IPS DF 6.9 (cell line): Measurements from ENCODE around the gene CMIP.

Experiments used
- DNase-seq: peaks from one replicate; pipeline ENCODE4 v3.0.0-alpha.2; 2013; ENCODE audit warnings: low read depth, low spot score
- H3K27ac ChIP-seq: one replicate; pipeline ENCODE4 v1.5.1; 2013; ENCODE audit warnings: low read length, control low read depth
- H3K27me3 ChIP-seq: 2 replicates; pipeline ENCODE4 v1.6.1; 2013; ENCODE audit warnings: mild to moderate bottlenecking, low read length; ENCODE audit not compliant: control insufficient read depth, insufficient read depth
- H3K36me3 ChIP-seq: 2 replicates; pipeline ENCODE4 v1.6.1; 2013; ENCODE audit warnings: low read length; ENCODE audit not compliant: control insufficient read depth, insufficient read depth
- H3K4me1 ChIP-seq: 2 replicates; pipeline ENCODE4 v1.6.1; 2013; ENCODE audit warnings: low read length; ENCODE audit not compliant: control insufficient read depth, insufficient read depth
- H3K4me3 ChIP-seq: 2 replicates; pipeline ENCODE4 v1.5.1; 2013; ENCODE audit warnings: mild to moderate bottlenecking, low read length
- H3K9me3 ChIP-seq: 2 replicates; pipeline ENCODE4 v1.6.1; 2013; ENCODE audit warnings: low read length, inconsistent platforms; ENCODE audit not compliant: control insufficient read depth, insufficient read depth
- WGBS: extraction: QIAGEN DNeasy Blood & Tissue Kit; methylation state at CpG from one replicate; pipeline ENCODE4 v1.1.7; 2013; ENCODE audit warnings: mixed read lengths, missing lambda C conversion rate; ENCODE audit not compliant: insufficient read length, insufficient coverage; 5-methylcytosine and 5-hydroxymethylcytosine counted together

CMIP gene

GRCh38 chr16:81537721-81538561 lies 93.3 kb downstream of the CMIP start:
- WGBS: no CpG with 5 or more reads among the region's 18 CpGs

GRCh38 chr16:81539009-81539758 lies 94.6 kb downstream of the CMIP start:
- no peak for DNase-seq
- Histone ChIP-seq H3K9me3 (no peaks in the 10 kb centered on the region), H3K27me3 (no peaks in the 10 kb centered on the region), H3K36me3 (no peaks in the 10 kb centered on the region), H3K4me3 (no peak overlapping the region), H3K27ac (no peak overlapping the region), H3K4me1 (peaks cover 2% of the 10 kb centered on the region)
- no CpG with 5 or more reads among the region's 18 CpGs for WGBS

More at GRCh38 chr16:81537721-81538561, 93.3 kb downstream of the CMIP start:
- peaks cover 2% of the 10 kb centered on the region for H3K4me1 ChIP-seq
- no peak overlapping the region for H3K4me3 ChIP-seq
- DNase-seq: no peak
- no peaks in the 10 kb centered on the region for H3K36me3 ChIP-seq
- H3K27ac ChIP-seq: no peak overlapping the region
- no peaks in the 10 kb centered on the region for H3K27me3 ChIP-seq
- H3K9me3 ChIP-seq: no peaks in the 10 kb centered on the region

- Histone ChIP-seq H3K4me3 (no peak overlapping the region), H3K27me3 (no peaks in the 10 kb centered on the region), H3K9me3 (no peaks in the 10 kb centered on the region), H3K36me3 (no peaks in the 10 kb centered on the region), H3K4me1 (peaks cover 2% of the 10 kb centered on the region), H3K27ac (no peak overlapping the region)
- no peak for DNase-seq
- no CpG with 5 or more reads among the region's 19 CpGs for whole genome bisulfite sequencing
Measured at GRCh38 chr16:81539759-81540472, 95.3 kb downstream of the CMIP start.

GRCh38 chr16:81541314-81541713 lies 96.7 kb downstream of the CMIP start:
- no peak overlapping the region for H3K27ac ChIP-seq
- H3K4me1 ChIP-seq: peaks cover 2% of the 10 kb centered on the region
- DNase-seq: no peak
- H3K9me3 ChIP-seq: no peaks in the 10 kb centered on the region
- H3K27me3 ChIP-seq: no peaks in the 10 kb centered on the region
- H3K4me3 ChIP-seq: no peak overlapping the region
- no peaks in the 10 kb centered on the region for H3K36me3 ChIP-seq
- WGBS: no CpG with 5 or more reads among the region's 8 CpGs

GRCh38 chr16:81542609-81543570 lies 98.3 kb downstream of the CMIP start:
- no CpG with 5 or more reads among the region's 22 CpGs for WGBS
- Histone ChIP-seq H3K36me3 (no peaks in the 10 kb centered on the region), H3K27ac (no peak overlapping the region), H3K4me1 (peaks cover 2% of the 10 kb centered on the region), H3K9me3 (no peaks in the 10 kb centered on the region), H3K27me3 (no peaks in the 10 kb centered on the region), H3K4me3 (no peak overlapping the region)
- DNase-seq: no peak

- Histone ChIP-seq H3K27ac (no peak overlapping the region), H3K4me3 (no peak overlapping the region), H3K9me3 (no peaks in the 10 kb centered on the region), H3K36me3 (no peaks in the 10 kb centered on the region), H3K4me1 (peaks cover 2% of the 10 kb centered on the region), H3K27me3 (no peaks in the 10 kb centered on the region)
- DNase-seq: no peak
- no CpG with 5 or more reads among the region's 3 CpGs for WGBS
Measured at GRCh38 chr16:81543571-81543970, 99.0 kb downstream of the CMIP start.

- no peak overlapping the region for H3K27ac ChIP-seq
- no peaks in the 10 kb centered on the region for H3K27me3 ChIP-seq
- peaks cover 2% of the 10 kb centered on the region for H3K4me1 ChIP-seq
- no CpG with 5 or more reads among the region's 7 CpGs for WGBS
- no peak for DNase-seq
- H3K4me3 ChIP-seq: no peak overlapping the region
- no peaks in the 10 kb centered on the region for H3K9me3 ChIP-seq
- H3K36me3 ChIP-seq: no peaks in the 10 kb centered on the region
Measured at GRCh38 chr16:81544261-81544660, 99.7 kb downstream of the CMIP start.

GRCh38 chr16:81544700-81545271 lies 100.2 kb downstream of the CMIP start:
- 100% methylated on average over 3 of the region's 9 CpGs for WGBS

GRCh38 chr16:81545470-81546250 lies 101.1 kb downstream of the CMIP start:
- Histone ChIP-seq H3K4me3 (no peak overlapping the region), H3K27me3 (no peaks in the 10 kb centered on the region), H3K36me3 (no peaks in the 10 kb centered on the region), H3K9me3 (no peaks in the 10 kb centered on the region), H3K27ac (no peak overlapping the region), H3K4me1 (peaks cover 2% of the 10 kb centered on the region; the same call in 1 of the 2 replicates)
- no CpG with 5 or more reads among the region's 25 CpGs for WGBS
- no peak for DNase-seq

More at GRCh38 chr16:81544700-81545271, 100.2 kb downstream of the CMIP start:
- H3K4me3 ChIP-seq: no peak overlapping the region
- H3K27ac ChIP-seq: no peak overlapping the region
- H3K9me3 ChIP-seq: no peaks in the 10 kb centered on the region
- no peak for DNase-seq
- no peaks in the 10 kb centered on the region for H3K27me3 ChIP-seq
- H3K36me3 ChIP-seq: no peaks in the 10 kb centered on the region
- peaks cover 2% of the 10 kb centered on the region; the same call in 1 of the 2 replicates for H3K4me1 ChIP-seq
